Epithelial cell of esophagus (primary cell): Measurements from ENCODE around the gene COQ8B.
A peak's percentile ranks its signal among the peaks of the same experiment; 100 is the strongest.

Experiments used
- DNase-seq: peaks from one replicate; pipeline ENCODE4 v3.0.0; 2010; ENCODE audit warnings: low read depth
- H3K4me3 ChIP-seq: 2 replicates; pipeline ENCODE4 v1.5.1; 2011; ENCODE audit warnings: mild to moderate bottlenecking, low read length, control low read depth
- CTCF ChIP-seq: IDR thresholded peaks from 2 replicates; pipeline ENCODE4 v1.5.1; 2011; ENCODE audit warnings: low read depth, mild to moderate bottlenecking, low read length, control low read depth, inconsistent platforms; ENCODE audit not compliant: insufficient read depth; ENCODE audit errors: missing control alignments

Gene COQ8B

GRCh38 chr19:40756502-40757110, 39.9 kb upstream of the COQ8B start:
- TF ChIP-seq CTCF, result no peak
- DNase-seq, result peak; percentile 74
- no peak overlapping the region for H3K4me3 ChIP-seq

DNA sequence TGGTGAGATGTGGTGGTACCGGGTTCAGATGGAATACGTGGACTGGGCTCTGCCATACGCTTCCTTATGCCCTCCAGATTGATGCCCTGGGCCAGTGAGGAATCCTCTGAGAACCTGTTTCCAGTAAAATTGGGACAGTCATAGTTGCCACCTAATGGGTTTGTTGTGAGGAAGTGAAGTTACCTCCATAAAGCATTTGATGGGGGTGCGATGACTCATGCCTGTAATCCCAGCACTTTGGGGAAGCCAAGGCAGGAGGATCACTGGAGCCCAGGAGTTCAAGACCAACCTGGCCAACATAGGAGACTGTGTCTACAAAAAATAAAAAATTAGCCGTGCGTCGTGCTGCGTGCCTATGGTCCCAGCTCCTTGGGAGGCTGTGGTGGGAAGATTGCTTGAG, 39.1 kb upstream of the COQ8B start:
- no peak for TF ChIP-seq CTCF
- no peak for DNase-seq
- no peak overlapping the region for H3K4me3 ChIP-seq

GRCh38 chr19:40755248-40755624, 38.5 kb upstream of the COQ8B start:
- no peak for DNase-seq
- TF ChIP-seq CTCF, result no peak
- H3K4me3 ChIP-seq, result no peak overlapping the region

- H3K4me3 ChIP-seq, result no peak overlapping the region
- TF ChIP-seq CTCF, result no peak
- peak; percentile 55 for DNase-seq
Measured at GRCh38 chr19:40754611-40755247, 38.0 kb upstream of the COQ8B start.

GRCh38 chr19:40752257-40752781, 35.6 kb upstream of the COQ8B start:
- no peak for DNase-seq
- TF ChIP-seq CTCF, result no peak
- H3K4me3 ChIP-seq, result peak overlapping the region; percentile 99

DNA sequence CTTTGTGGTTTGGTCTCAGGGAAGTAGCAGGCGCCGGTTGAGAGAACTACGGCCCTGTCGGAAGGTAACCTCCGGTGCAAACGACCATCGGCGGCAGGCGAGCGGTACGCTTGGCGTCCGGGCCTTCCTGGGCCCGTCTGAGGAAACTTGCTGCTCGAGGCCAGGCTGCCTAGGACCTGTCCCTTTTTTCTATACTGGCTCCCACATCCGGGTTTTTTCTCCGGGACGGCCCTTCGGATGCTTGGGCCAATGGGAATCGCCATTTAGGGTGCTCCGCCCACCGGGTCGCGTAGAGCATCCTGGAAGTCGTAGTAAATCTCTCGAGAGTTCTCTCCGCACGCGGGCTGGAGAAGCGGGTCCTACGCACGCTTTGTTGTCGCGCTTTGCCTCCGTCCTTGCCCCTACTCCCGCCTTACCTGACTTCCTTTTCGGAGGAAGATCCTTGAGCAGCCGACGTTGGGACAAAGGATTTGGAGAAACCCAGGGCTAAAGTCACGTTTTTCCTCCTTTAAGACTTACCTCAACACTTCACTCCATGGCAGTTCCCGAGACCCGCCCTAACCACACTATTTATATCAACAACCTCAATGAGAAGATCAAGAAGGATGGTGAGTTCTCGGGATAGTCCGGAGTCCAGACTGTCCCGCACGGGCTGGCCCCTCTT, 34.3 kb upstream of the COQ8B start, which contains the start of gene SNRPA:
TSS of gene SNRPA (plus strand) at position 330 of the 664 bp plus-strand sequence. CDS start at position 536, 206 bp downstream.
- H3K4me3 ChIP-seq, result peak within 1 kb of the TSS; percentile 99
- peak; percentile 98 for DNase-seq
- no peak for TF ChIP-seq CTCF
